Tibial nerve (tissue), 4 donors: ENCODE data around the gene NSDHL. TPM values are rescaled to one million over a fixed set of nuclear protein-coding genes. Genes with fewer than 3 reads are reported as not detected.
"Not testable (repeated sequence)": the region's sequence is repeated elsewhere in the genome, so short reads cannot be mapped to it uniquely, and the experiment has no call there.

Source experiments
- DNase-seq, 2 donors: peaks; one replicate each; pipeline ENCODE4 v3.0.0-alpha.2; 2019; ENCODE audit warnings: low spot score in 2 of 2
- H3K27ac ChIP-seq, 4 donors: fragments of 200-600 bp; sonication (generic) in 3 of 4; one replicate each; pipeline ENCODE4 v1.5.1; 2017 to 2019; ENCODE audit warnings: mild to moderate bottlenecking in 1 of 4
- H3K27me3 ChIP-seq, 2 donors: fragments of 200-600 bp; sonication (generic) in 1 of 2; one replicate each; pipeline versions ENCODE4 v1.5.1 to v1.6.0; 2017 to 2019
- H3K36me3 ChIP-seq, 3 donors: fragments of 200-600 bp; sonication (generic); one replicate each; pipeline ENCODE4 v1.5.1; 2018 to 2019
- H3K4me1 ChIP-seq, 4 donors: fragments of 200-600 bp; sonication (generic) in 3 of 4; one replicate each; pipeline ENCODE4 v1.5.1; 2017 to 2019
- H3K4me3 ChIP-seq, 4 donors: fragments of 200-600 bp; sonication (generic) in 3 of 4; one replicate each; pipeline ENCODE4 v1.5.1; 2017 to 2019; ENCODE audit warnings: mild to moderate bottlenecking in 1 of 4, moderate library complexity in 1 of 4
- H3K9me3 ChIP-seq, 4 donors: fragments of 200-600 bp; sonication (generic) in 3 of 4; one replicate each; pipeline ENCODE4 v1.5.1; 2017 to 2019
- EP300 ChIP-seq, 2 donors: sonication (generic); formaldehyde crosslinking; IDR thresholded peaks; one replicate each; pipeline ENCODE4 v1.6.1; 2017; ENCODE audit warnings: antibody characterized with exemption in 2 of 2, mild to moderate bottlenecking in 1 of 2
- POLR2A ChIP-seq, 2 donors: fragments of 450-650 bp; IDR thresholded peaks; one replicate each; pipeline ENCODE4 v1.6.1; 2017; ENCODE audit warnings: antibody characterized with exemption in 2 of 2, mild to moderate bottlenecking in 2 of 2, moderate library complexity in 2 of 2
- WGBS, 2 donors: methylation state at CpG; one replicate each; pipeline ENCODE4 v1.1.5; 2018; 5-methylcytosine and 5-hydroxymethylcytosine counted together
- total RNA-seq, 4 donors: library from RNA; depleted of rRNA; stranded (reverse); fragments of >200 nt; gene quantifications; one replicate each; pipeline ENCODE4 v1.1.0, GENCODE V29; 2016
- TF ChIP-seq, protein P1 (sequence below), 5 experiments: fragments of 200-600 bp in 3 of 5; fragments of 450-650 bp in 2 of 5; sonication (generic) in 3 of 5; IDR thresholded peaks; one replicate each; pipeline ENCODE4 v1.5.1; 2016 to 2019; ENCODE audit warnings: antibody characterized with exemption in 5 of 5, mild to moderate bottlenecking in 3 of 5, moderate library complexity in 2 of 5

NSDHL gene
- total RNA-seq, 4 donors from 2014 or later, result 8.0 to 16.8 (median 12.5) TPM

DNA sequence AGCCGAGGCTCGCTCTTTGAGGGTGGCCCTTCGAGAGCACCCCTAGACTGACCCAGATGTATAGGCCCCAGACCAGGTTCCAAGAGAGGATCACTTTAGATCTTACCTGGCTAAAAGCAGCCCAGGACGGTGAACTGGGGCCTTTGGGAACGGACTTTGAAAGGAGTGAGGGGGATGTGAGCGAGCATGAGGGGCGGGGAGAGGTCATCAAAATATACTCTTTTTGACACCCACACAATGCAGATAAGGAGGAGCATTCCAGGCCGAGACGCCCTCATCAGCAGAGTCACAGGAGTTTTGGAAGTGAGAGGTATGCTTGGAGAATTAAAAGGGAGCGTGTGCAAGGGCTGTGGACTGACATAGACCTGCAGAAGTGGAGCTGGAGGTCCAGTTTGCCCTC lies 528 bp downstream of the NSDHL start:
- DNase-seq, result no peak
- 0 to 44% methylated on average over 9 to 10 of the region's 10 CpGs for WGBS, 2 donors
- H3K27me3 ChIP-seq, result no peaks in the 10 kb centered on the region
- peak overlapping the region; percentile 44 to 73 (median 52) for H3K4me3 ChIP-seq
- H3K36me3 ChIP-seq, result peaks cover 0 to 30% (median 0%) of the 10 kb centered on the region in 3 donors
- H3K9me3 ChIP-seq, result no peaks in the 10 kb centered on the region
- peak overlapping the region in 3 of 4 donors; percentile 65 to 81 (median 71) for H3K27ac ChIP-seq
- no peak for TF ChIP-seq EP300 (IDR thresholded peaks at IDR 0.05)
- TF ChIP-seq POLR2A (IDR thresholded peaks at IDR 0.05), result no peak
- TF ChIP-seq, protein P1, sequence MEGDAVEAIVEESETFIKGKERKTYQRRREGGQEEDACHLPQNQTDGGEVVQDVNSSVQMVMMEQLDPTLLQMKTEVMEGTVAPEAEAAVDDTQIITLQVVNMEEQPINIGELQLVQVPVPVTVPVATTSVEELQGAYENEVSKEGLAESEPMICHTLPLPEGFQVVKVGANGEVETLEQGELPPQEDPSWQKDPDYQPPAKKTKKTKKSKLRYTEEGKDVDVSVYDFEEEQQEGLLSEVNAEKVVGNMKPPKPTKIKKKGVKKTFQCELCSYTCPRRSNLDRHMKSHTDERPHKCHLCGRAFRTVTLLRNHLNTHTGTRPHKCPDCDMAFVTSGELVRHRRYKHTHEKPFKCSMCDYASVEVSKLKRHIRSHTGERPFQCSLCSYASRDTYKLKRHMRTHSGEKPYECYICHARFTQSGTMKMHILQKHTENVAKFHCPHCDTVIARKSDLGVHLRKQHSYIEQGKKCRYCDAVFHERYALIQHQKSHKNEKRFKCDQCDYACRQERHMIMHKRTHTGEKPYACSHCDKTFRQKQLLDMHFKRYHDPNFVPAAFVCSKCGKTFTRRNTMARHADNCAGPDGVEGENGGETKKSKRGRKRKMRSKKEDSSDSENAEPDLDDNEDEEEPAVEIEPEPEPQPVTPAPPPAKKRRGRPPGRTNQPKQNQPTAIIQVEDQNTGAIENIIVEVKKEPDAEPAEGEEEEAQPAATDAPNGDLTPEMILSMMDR (IDR thresholded peaks at IDR 0.05), result no peak
- peaks cover 0 to 31% (median 0%) of the 10 kb centered on the region in 4 donors for H3K4me1 ChIP-seq

GRCh38 chrX:152832520-152832919 lies 1.7 kb downstream of the NSDHL start:
- Histone ChIP-seq H3K36me3 (peaks cover 0 to 19% (median 0%) of the 10 kb centered on the region in 3 donors), H3K4me3 (no peak overlapping the region), H3K27me3 (no peaks in the 10 kb centered on the region), H3K27ac (no peak overlapping the region), H3K9me3 (no peaks in the 10 kb centered on the region), H3K4me1 (peaks cover 0 to 31% (median 0%) of the 10 kb centered on the region in 4 donors)
- DNase-seq, result no peak
- WGBS, 2 donors, result 83 to 84% methylated on average over 5 of the region's 5 CpGs
- TF ChIP-seq EP300 (IDR thresholded peaks at IDR 0.05), result no peak
- no peak for TF ChIP-seq POLR2A (IDR thresholded peaks at IDR 0.05)
- TF ChIP-seq, protein P1 (IDR thresholded peaks at IDR 0.05), result no peak

DNA sequence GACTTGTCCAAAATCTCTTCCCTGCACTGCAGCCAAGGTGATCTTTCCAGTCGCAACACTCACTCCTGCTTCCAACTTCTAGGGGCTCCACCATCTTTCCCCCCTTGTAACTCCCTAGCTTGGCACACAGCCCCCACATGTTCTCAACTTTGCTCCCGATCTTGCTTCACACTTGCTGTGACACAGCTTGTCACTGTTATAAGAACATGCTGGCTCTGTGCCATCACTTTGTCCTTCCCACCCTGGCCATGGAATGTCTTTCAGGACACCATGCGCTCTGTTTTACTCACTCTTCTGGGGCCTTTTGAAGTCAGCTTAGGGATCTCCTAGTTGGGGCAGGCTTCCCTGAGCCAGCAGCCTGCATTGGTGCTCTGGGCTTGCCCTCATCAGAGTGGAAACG lies 2.5 kb downstream of the NSDHL start:
- Histone ChIP-seq H3K27ac (no peak overlapping the region), H3K4me1 (peaks cover 0 to 31% (median 0%) of the 10 kb centered on the region in 4 donors), H3K36me3 (peaks cover 0 to 11% (median 0%) of the 10 kb centered on the region in 3 donors), H3K4me3 (no peak overlapping the region), H3K9me3 (no peaks in the 10 kb centered on the region), H3K27me3 (no peaks in the 10 kb centered on the region)
- no peak for DNase-seq
- WGBS, 2 donors, result 70 to 72% methylated on average over 3 to 4 of the region's 4 CpGs
- no peak for TF ChIP-seq EP300 (IDR thresholded peaks at IDR 0.05)

DNA sequence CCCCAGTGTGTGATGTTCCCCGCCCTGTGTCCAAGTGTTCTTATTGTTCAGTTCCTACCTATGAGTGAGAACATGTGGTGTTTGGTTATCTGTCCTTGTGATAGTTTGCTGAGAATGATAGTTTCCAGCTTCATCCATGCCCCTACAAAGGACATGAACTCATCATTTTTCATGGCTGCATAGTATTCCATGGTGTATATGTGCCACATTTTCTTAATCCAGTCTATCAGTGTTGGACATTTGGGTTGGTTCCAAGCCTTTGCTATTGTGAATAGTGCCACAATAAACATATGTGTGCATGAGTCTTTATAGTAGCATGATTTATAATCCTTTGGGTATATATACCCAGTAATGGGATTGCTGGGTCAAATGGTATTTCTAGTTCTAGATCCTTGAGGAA lies 4.6 kb downstream of the NSDHL start:
- H3K27me3 ChIP-seq, H3K27ac ChIP-seq, H3K36me3 ChIP-seq, DNase-seq, H3K4me3 ChIP-seq, H3K9me3 ChIP-seq: not testable (repeated sequence)
- WGBS, 2 donors, result 58 to 100% methylated on average over 1 of the region's 1 CpG
- peaks cover 0 to 22% (median 0%) of the 10 kb centered on the region in 4 donors for H3K4me1 ChIP-seq

DNA sequence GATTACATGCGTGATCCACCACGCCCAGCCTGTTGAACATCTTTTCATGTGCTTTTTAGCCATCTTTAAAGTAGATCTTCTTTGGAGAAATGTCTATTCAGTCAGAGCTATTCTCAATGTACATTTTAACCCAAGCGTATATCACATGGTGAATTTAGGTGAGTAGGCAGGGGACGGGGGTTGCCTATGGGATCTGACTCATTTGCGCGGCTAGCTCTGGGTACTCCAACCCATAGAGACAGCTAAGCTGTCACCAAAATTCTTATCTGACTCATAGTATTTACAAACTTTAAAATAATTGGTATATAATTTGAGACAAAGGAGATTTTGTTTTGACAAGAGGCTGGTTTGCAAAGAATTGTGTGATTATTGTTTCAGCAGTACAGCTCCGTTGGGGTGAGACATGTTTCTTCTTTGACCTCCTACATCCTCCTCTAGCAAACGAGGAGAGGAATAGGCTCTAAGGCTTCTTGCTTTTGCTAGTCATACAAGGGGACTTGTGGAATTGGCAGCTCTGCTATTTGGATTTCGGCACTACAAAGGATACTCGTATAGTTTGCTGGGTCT lies 12.0 kb downstream of the NSDHL start:
- TF ChIP-seq POLR2A (IDR thresholded peaks at IDR 0.05), result no peak
- TF ChIP-seq, protein P1 (IDR thresholded peaks at IDR 0.05), result no peak
- TF ChIP-seq EP300 (IDR thresholded peaks at IDR 0.05), result no peak
- 65 to 81% methylated on average over 10 of the region's 10 CpGs for WGBS, 2 donors
- DNase-seq, result no peak
- Histone ChIP-seq H3K4me1 (no peaks in the 10 kb centered on the region), H3K36me3 (no peaks in the 10 kb centered on the region), H3K9me3 (no peaks in the 10 kb centered on the region), H3K4me3 (no peak overlapping the region), H3K27me3 (no peaks in the 10 kb centered on the region), H3K27ac (no peak overlapping the region)

DNA sequence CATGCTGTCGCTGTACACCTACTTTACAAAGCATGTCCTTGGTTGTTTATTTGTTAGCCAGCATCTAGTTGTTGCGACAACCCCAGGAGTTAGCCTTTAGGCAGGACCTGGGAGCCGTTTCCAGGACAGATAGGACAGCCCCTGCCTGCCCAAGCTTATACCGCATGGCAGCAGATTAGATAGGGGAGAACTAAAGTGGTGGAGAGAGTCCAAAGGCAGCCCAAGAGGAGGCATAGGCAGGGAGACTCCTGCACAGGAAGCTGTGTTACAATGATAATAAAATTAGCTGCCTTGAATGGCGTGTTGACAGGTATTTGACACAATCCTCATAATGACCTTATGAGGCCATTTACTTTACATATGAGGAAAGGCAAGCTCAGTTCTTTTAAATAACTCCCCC lies 13.0 kb downstream of the NSDHL start:
- no peaks in the 10 kb centered on the region for H3K27me3 ChIP-seq
- H3K36me3 ChIP-seq, result no peaks in the 10 kb centered on the region
- 80 to 82% methylated on average over 5 of the region's 5 CpGs for WGBS, 2 donors
- DNase-seq, result no peak
- no peak overlapping the region for H3K4me3 ChIP-seq
- no peaks in the 10 kb centered on the region for H3K4me1 ChIP-seq
- no peak overlapping the region for H3K27ac ChIP-seq
- TF ChIP-seq POLR2A (IDR thresholded peaks at IDR 0.05) (no peak), EP300 (IDR thresholded peaks at IDR 0.05) (no peak)
- TF ChIP-seq, protein P1 (IDR thresholded peaks at IDR 0.05), result no peak
- H3K9me3 ChIP-seq, result no peaks in the 10 kb centered on the region
